ENCODE measurements around the gene DPP10.
A peak's percentile ranks its signal among the peaks of the same experiment; 100 is the strongest.
"Not testable (repeated sequence)": the region's sequence is repeated elsewhere in the genome, so short reads cannot be mapped to it uniquely, and the experiment has no call there.

The DPP10 gene

DNA sequence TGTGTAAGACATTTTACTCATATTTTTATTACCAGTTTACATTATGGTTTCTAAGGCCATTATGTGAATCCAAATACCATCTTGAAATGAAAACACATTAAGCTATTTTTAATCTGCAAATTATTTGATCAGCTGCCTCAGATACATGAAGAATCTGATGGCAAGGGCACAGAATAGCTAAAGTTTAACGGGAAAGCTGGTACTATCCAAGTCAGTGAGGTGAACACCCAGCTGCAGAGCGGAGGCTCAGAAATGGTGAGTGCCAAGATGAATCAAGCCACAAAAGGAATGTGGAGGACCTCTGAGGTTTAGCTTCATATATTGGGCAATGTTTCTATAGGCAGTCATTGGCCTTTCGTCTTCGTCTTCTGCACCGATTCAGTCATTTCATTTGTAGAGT, 75.1 kb downstream of the DPP10 start:
- no peak for DNase-seq

GRCh38 chr2:114518738-114519137, 76.3 kb downstream of the DPP10 start:
- no peak for DNase-seq

GRCh38 chr2:114522612-114523011, 80.2 kb downstream of the DPP10 start:
- DNase-seq = not testable (repeated sequence)

- no peak for DNase-seq
Observed at GRCh38 chr2:114525955-114526354, 83.5 kb downstream of the DPP10 start.

DNA sequence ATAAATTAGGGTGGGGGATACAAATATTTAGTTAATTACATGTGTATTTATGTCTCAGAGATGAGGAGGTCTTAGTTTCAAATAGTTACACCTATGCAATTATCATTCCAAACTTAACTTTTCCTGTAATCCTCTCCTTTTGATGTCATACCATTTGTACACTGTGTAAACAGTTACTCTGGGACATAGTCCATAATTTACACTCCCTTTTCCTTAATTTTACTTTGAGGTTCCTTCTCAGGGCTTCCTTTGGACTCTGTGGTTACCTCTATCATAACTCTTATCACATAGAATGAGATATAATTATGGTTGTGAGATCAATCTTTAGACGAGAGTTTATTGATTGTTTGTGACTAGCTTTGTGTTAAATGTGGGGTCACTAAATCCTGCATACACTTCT, 84.4 kb downstream of the DPP10 start:
- no peak for DNase-seq

- no peak for DNase-seq
Observed at GRCh38 chr2:114527330-114527983, 85.0 kb downstream of the DPP10 start.

GRCh38 chr2:114534116-114535084, 92.0 kb downstream of the DPP10 start:
- no peak for DNase-seq

GRCh38 chr2:114537777-114538176, 95.3 kb downstream of the DPP10 start:
- no peak for DNase-seq

DNA sequence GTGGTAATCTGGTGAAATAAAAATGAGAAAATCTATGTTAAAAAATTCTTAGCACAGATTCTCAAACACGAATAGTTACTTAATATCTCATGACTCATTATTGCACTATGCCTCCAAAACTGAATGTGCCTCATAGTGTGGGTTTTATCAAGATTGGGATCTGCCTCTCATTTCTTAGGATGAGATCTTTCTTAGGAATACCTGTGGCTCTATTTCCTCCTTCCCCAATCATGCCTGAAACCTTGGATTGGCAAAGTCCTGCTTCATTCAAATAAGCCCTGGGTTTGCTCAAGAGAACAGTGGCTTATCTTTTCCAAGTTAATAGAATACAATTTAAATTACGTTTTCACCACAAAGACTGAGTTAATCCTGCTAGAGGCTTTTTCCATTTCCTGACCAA, 100.3 kb downstream of the DPP10 start:
- no peak for DNase-seq

GRCh38 chr2:114543236-114543766, 100.9 kb downstream of the DPP10 start:
- DNase-seq = no peak

DNA sequence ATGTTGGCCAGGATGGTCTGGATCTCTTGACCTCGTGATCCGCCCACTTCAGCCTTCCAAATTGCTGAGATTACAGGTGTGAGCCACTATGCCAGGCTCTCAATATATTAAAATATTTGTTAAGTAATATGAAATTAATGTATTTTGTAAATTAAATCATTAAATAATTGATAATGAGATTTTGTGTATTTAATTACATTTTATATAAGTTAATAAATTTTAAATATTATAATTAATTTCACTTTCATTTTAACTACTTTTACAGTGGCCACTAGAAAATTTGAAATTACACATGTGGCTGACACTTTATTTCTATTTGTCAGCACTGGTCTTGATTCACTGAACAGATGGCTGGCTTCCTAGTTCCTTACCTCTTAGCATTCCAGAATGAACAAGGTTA, 102.6 kb downstream of the DPP10 start:
- no peak for DNase-seq

- DNase-seq = no peak
Observed at GRCh38 chr2:114546531-114546930, 104.1 kb downstream of the DPP10 start.

GRCh38 chr2:114548151-114548550, 105.7 kb downstream of the DPP10 start:
- DNase-seq = no peak

DNA sequence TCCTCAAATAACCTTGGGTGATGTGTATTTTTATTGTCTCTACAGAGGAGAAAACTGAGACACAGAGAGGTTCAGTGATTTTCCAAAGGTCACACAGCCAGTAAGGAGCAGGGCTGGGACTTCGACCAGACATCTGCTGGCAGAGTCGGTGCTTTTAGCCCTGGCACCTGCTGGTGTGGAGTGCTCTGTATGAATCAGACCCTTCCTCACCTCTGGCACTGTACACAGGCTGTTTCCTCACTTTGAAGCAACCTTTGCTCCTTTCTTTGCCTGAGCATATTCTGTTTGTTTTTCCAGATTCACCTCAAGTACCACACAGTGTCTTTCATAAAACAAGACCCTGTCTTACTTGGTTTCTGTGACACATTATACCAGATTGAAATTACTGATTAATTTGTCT, 107.9 kb downstream of the DPP10 start:
- no peak for DNase-seq

GRCh38 chr2:114550895-114551793, 108.7 kb downstream of the DPP10 start:
- DNase-seq = peak; percentile 1

- no peak for DNase-seq
Observed at GRCh38 chr2:114553027-114553426, 110.6 kb downstream of the DPP10 start.

GRCh38 chr2:114569166-114569565, 126.7 kb downstream of the DPP10 start:
- DNase-seq = no peak

DNA sequence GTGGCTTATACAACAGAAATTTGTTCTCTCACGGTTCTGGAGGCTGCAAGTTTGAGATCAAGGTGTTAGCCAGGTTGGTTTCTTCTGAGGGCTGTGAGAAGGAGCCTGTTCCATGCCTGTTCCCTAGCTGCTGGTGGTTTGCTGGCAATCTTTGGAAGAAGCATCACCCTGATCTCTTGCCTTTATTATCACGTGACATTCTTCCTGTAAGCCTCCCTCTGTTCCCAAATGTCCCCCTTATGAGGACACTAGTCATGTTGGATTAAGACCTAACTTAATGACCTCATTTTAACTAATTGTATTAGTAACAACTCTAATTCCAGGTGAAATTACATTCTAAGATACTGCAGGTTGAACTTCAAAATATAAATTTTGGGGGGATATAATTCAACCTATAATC, 135.2 kb downstream of the DPP10 start:
- DNase-seq = no peak

DNA sequence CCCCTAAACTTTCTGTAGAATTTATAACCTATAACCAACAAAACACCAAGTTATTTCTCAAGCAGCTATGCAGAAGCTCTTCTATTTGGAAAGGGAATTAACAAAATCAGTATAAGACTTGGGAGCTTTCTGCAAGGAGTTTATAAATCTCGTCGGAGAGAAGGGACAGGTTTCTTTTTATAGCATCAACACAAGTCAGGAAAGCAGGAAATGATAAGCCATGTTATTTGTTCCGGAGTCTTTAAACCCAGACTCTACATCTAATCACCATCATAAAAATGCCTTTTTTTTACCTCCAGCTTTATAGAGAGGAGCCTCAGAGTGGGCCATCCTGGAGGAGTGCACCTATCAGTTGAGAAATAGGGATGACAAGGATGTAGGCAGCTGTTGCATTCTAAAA, 137.1 kb downstream of the DPP10 start:
- DNase-seq = no peak

DNA sequence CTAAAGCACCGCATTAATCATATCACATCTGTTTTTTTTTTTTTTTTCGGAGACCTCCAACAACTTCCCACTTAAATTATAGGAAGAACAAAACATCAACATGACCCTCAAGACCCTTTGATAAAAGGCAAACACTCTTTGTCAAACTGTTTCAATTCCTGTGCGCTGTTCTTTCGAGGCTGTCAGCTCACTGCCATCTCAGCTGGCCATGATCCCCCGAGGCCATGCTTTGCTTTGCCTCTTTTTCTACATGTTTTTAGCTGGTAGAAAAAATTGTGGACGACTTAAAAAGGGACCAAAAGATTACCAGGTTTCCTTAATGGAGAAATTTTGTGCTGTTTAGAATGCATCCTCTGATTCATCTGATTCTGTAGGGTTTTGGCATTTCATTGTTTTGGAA, 138.2 kb downstream of the DPP10 start:
- no peak for DNase-seq

GRCh38 chr2:114598329-114598728, 155.9 kb downstream of the DPP10 start:
- DNase-seq = no peak

GRCh38 chr2:114609203-114609602, 166.8 kb downstream of the DPP10 start:
- no peak for DNase-seq

DNA sequence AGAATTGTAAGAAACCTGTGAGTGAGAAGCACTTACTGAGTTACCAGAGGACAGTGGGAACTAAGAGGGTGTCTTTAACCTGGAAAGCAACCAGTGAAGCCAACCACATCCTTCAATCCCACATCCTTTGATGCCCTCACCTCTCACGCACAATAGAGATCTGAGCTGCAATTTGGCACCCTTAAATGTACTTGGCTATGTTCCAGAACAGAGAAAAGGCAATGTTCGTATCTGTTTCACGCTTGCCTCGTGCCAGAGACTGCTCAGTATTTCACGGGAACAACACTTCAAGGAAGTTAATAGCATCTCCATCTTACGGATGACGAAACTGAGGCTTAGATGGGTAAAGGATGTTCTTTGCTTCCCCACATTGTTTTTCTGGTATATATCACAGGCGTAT, 167.4 kb downstream of the DPP10 start:
- peak; percentile 49 for DNase-seq
